H1 (cell line): ENCODE data around the gene SENP1. TPM values are rescaled to one million over a fixed set of nuclear protein-coding genes. Genes with fewer than 3 reads are reported as not detected.

Experiments
- NRF1 ChIP-seq: IDR thresholded peaks from 2 replicates; pipeline ENCODE4 v1.6.1; 2011; ENCODE audit warnings: mild to moderate bottlenecking, low read depth, low read length, improper control_type of control experiment
- polyA plus RNA-seq, 7 experiments: library from polyadenylated mRNA; depleted of rRNA in 3 of 7; stranded (reverse) in 5 of 7; unstranded in 2 of 7; fragments of >200 nt in 5 of 7; fragments of 200-250 nt in 2 of 7; gene quantifications; 1 replicate in 5 of 7; 2 replicates in 1 of 7; 4 replicates in 1 of 7; pipeline versions ENCODE4 v1.2.1 to v1.2.3, GENCODE V29; 2011 to 2013; ENCODE audit warnings: missing spikeins in 2 of 7, mixed read lengths in 2 of 7
- total RNA-seq: library from RNA; stranded (reverse); fragmentation: NEBNext Ultra II Directional; extraction: Animal tissue kit (Norgen Biotek cat#: 25700); gene quantifications from 2 replicates; pipeline ENCODE4 v1.2.1, GENCODE V29; 2021

Gene SENP1
- total and polyA plus RNA-seq, 2 of the 8 experiments (the other 6 are each of a cell fraction or from before 2014, with no cell fraction given): 14.2 to 31.5 TPM

DNA sequence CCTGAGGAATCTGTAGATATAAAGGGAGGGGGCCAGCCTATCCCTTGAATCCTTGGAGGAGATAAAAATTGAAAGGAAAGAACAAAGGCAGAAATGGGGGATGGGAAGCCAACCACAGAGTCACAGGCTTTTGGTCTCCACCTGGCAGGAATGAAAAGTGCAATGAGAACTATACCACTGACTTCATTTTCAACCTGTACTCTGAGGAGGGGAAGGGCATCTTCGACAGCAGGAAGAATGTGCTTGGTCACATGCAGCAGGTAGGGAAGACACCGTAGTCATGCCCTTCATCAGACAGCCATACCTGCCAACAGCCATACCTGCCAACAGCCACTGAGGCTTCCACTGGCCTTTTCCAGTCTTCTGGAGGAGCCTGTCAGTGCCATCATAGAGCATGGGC, 38.0 kb upstream of the SENP1 start (continued):
- TF ChIP-seq NRF1: no peak
